A673 (cell line): ENCODE results near the gene PARVA.

Experiments
- EZH2 ChIP-seq: fragments of 200-600 bp; sonication (generic); IDR thresholded peaks from 2 replicates; pipeline ENCODE4 v1.6.1; 2017; ENCODE audit warnings: borderline replicate concordance, low read depth, mild to moderate bottlenecking, mixed read lengths, antibody characterized with exemption, low read length; ENCODE audit not compliant: poor library complexity, severe bottlenecking
- TF ChIP-seq, protein P1 (sequence below): fragments of 300-800, 200-600 bp; sonication (generic); conservative IDR thresholded peaks from 2 replicates; pipeline ENCODE4 v1.5.1; 2017; ENCODE audit warnings: low read depth, mild to moderate bottlenecking, antibody characterized with exemption, low read length, moderate library complexity, mixed read lengths

DNA sequence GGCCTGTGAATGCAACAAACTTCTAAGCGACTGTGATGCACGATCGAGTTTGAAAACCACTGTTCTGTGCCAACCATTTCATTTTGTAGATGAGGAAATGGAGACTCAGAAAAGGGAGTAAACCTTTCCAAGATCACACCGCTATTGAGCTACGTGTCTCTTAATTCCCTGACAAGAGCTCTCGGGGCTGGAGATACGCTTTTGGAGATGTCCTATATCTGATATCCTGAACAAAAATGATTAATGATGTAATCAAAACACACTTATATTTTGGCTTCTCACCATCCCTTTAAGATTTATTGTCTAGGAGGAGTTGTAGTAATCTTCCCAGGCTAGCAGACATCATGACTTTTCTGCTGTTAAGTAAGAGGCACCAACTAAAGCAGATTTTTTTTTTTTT lies 1.7 kb upstream of the PARVA start:
- TF ChIP-seq, protein P1, sequence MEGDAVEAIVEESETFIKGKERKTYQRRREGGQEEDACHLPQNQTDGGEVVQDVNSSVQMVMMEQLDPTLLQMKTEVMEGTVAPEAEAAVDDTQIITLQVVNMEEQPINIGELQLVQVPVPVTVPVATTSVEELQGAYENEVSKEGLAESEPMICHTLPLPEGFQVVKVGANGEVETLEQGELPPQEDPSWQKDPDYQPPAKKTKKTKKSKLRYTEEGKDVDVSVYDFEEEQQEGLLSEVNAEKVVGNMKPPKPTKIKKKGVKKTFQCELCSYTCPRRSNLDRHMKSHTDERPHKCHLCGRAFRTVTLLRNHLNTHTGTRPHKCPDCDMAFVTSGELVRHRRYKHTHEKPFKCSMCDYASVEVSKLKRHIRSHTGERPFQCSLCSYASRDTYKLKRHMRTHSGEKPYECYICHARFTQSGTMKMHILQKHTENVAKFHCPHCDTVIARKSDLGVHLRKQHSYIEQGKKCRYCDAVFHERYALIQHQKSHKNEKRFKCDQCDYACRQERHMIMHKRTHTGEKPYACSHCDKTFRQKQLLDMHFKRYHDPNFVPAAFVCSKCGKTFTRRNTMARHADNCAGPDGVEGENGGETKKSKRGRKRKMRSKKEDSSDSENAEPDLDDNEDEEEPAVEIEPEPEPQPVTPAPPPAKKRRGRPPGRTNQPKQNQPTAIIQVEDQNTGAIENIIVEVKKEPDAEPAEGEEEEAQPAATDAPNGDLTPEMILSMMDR: no peak
- TF ChIP-seq EZH2: no peak
